SK-N-SH (cell line): ENCODE data around the gene NYAP1. TPM values are rescaled to one million over a fixed set of nuclear protein-coding genes. Genes with fewer than 3 reads are reported as not detected.
"Not testable (repeated sequence)": the region's sequence is repeated elsewhere in the genome, so short reads cannot be mapped to it uniquely, and the experiment has no call there.

Source experiments
- CTCF ChIA-PET: fragments of 300-600, 350-600 bp; formaldehyde crosslinking; extraction: SDS; loops from one replicate; lab custom pipeline; 2021; lab: Yijun Ruan, JAX
- POLR2A ChIA-PET: fragments of 350-600 bp; sonication (Branson Sonifier 250); formaldehyde crosslinking; extraction: SDS; loops from one replicate; lab custom pipeline; 2020; ENCODE audit warnings: antibody characterized with exemption, inconsistent platforms; lab: Yijun Ruan, JAX
- DNase-seq: peaks from one replicate; pipeline ENCODE4 v3.0.0; 2012
- H2AFZ ChIP-seq: fragments of 200-600 bp; sonication (generic); 2 replicates; pipeline ENCODE4 v1.8.1; 2016; ENCODE audit warnings: antibody characterized with exemption, mild to moderate bottlenecking, low read depth
- H3F3A ChIP-seq: fragments of 200-600 bp; sonication (generic); replicated peaks from 2 replicates; pipeline ENCODE3; 2016; ENCODE audit warnings: antibody characterized with exemption, mild to moderate bottlenecking; ENCODE audit not compliant: insufficient read depth
- H3K27ac ChIP-seq, 2 experiments: fragments of 200-500 bp in 1 of 2; fragments of 200-600 bp in 1 of 2; sonication (Bioruptor generic) in 1 of 2; sonication (generic), shearing (Covaris generic) in 1 of 2; 2 replicates each; pipeline versions ENCODE4 v1.5.1 to v1.6.1; 2014 to 2016; ENCODE audit warnings: low read depth in 2 of 2, inconsistent platforms in 1 of 2, low read length in 1 of 2, mild to moderate bottlenecking in 1 of 2, mixed read lengths in 1 of 2
- H3K27me3 ChIP-seq: fragments of 200-600 bp; sonication (generic), shearing (Covaris generic); 2 replicates; pipeline ENCODE4 v1.6.1; 2016; ENCODE audit warnings: mixed run types; ENCODE audit not compliant: insufficient read depth
- H3K36me3 ChIP-seq, 2 experiments: fragments of 200-500 bp in 1 of 2; fragments of 200-600 bp in 1 of 2; sonication (Bioruptor generic) in 1 of 2; sonication (generic) in 1 of 2; replicated peaks in 1 of 2; 2 replicates each; pipeline versions ENCODE3 to v1.5.1; 2014 to 2016; ENCODE audit warnings: low read length in 1 of 2, mild to moderate bottlenecking in 1 of 2; ENCODE audit not compliant: insufficient read depth in 2 of 2, control insufficient read depth in 1 of 2
- H3K4me1 ChIP-seq, 2 experiments: fragments of 200-500 bp in 1 of 2; fragments of 200-600 bp in 1 of 2; sonication (Bioruptor generic) in 1 of 2; sonication (generic), shearing (Covaris generic) in 1 of 2; 2 replicates each; pipeline versions ENCODE4 v1.5.1 to v1.6.1; 2014 to 2016; ENCODE audit warnings: low read depth in 1 of 2, low read length in 1 of 2, mixed run types in 1 of 2; ENCODE audit not compliant: insufficient read depth in 2 of 2, control insufficient read depth in 1 of 2
- H3K4me2 ChIP-seq: fragments of 200-600 bp; sonication (generic), shearing (Covaris generic); 2 replicates; pipeline ENCODE4 v1.6.1; 2017; ENCODE audit warnings: mixed run types
- H3K4me3 ChIP-seq, 2 experiments: fragments of 200-500 bp in 1 of 2; fragments of 200-600 bp in 1 of 2; sonication (Bioruptor generic) in 1 of 2; sonication (generic), shearing (Covaris generic) in 1 of 2; 2 replicates each; pipeline versions ENCODE4 v1.5.1 to v1.8.1; 2014 to 2016; ENCODE audit warnings: low read depth in 2 of 2, inconsistent platforms in 1 of 2, low read length in 1 of 2, mild to moderate bottlenecking in 1 of 2, mixed read lengths in 1 of 2, moderate library complexity in 1 of 2
- H3K79me2 ChIP-seq: fragments of 200-600 bp; sonication (generic); 2 replicates; pipeline ENCODE4 v1.8.1; 2017; ENCODE audit warnings: mild to moderate bottlenecking; ENCODE audit not compliant: insufficient read depth
- H3K9ac ChIP-seq: fragments of 200-600 bp; sonication (generic); 2 replicates; pipeline ENCODE4 v1.6.1; 2017; ENCODE audit warnings: mixed run types
- H3K9me2 ChIP-seq: fragments of 200-600 bp; sonication (generic); 2 replicates; pipeline ENCODE4 v1.6.1; 2017; ENCODE audit warnings: mixed run types
- H3K9me3 ChIP-seq: fragments of 200-600 bp; sonication (generic); 2 replicates; pipeline ENCODE4 v1.6.1; 2017; ENCODE audit warnings: mixed run types, mild to moderate bottlenecking, moderate library complexity
- H4K20me1 ChIP-seq: fragments of 200-600 bp; sonication (generic); 2 replicates; pipeline ENCODE4 v1.6.1; 2017; ENCODE audit warnings: mild to moderate bottlenecking, mixed run types; ENCODE audit not compliant: insufficient read depth
- CHD2 ChIP-seq: fragments of 150-350 bp; IDR thresholded peaks from 2 replicates; pipeline ENCODE4 v1.6.1; 2018; ENCODE audit warnings: low read length; ENCODE audit not compliant: partially characterized antibody
- EP300 ChIP-seq, 2 experiments: IDR thresholded peaks; 2 replicates each; pipeline versions ENCODE4 v1.4.0 to v1.6.1; 2012; ENCODE audit warnings: borderline replicate concordance in 1 of 2, low read depth in 1 of 2, low read length in 1 of 2
- EZH2phosphoT487 ChIP-seq: fragments of 200-600 bp; sonication (generic); IDR thresholded peaks from 2 replicates; pipeline ENCODE4 v1.6.1; 2017; ENCODE audit warnings: low read depth, mixed run types, mild to moderate bottlenecking, antibody characterized with exemption, moderate library complexity, borderline replicate concordance
- FOXM1 ChIP-seq: IDR thresholded peaks from 2 replicates; pipeline ENCODE4 v1.4.0; 2012; ENCODE audit warnings: low read depth, mild to moderate bottlenecking
- RCOR1 ChIP-seq: fragments of 150-350 bp; IDR thresholded peaks from 2 replicates; pipeline ENCODE4 v1.6.1; 2017; ENCODE audit warnings: antibody characterized with exemption, low read length
- RFX5 ChIP-seq: IDR thresholded peaks from 2 replicates; pipeline ENCODE4 v1.6.1; 2012; ENCODE audit warnings: mild to moderate bottlenecking, improper control_type of control experiment, low read length
- RXRA ChIP-seq: IDR thresholded peaks from 2 replicates; pipeline ENCODE4 v1.4.0; 2012; ENCODE audit warnings: low read depth, mild to moderate bottlenecking, borderline replicate concordance
- YY1 ChIP-seq: IDR thresholded peaks from 2 replicates; pipeline ENCODE4 v1.4.0; 2012; ENCODE audit warnings: low read depth, mild to moderate bottlenecking
- WGBS: methylation state at CpG from one replicate; pipeline ENCODE4 v1.1.6; 2017; ENCODE audit warnings: low lambda C conversion rate; 5-methylcytosine and 5-hydroxymethylcytosine counted together
- polyA plus RNA-seq, 3 experiments: library from polyadenylated mRNA; depleted of rRNA; stranded (reverse); fragments of >200 nt; gene quantifications; 2 replicates each; pipeline ENCODE4 v1.2.3, GENCODE V29; 2012
- TF ChIP-seq, protein P1 (sequence below): IDR thresholded peaks from 2 replicates; pipeline ENCODE4 v1.6.1; 2012; ENCODE audit warnings: mild to moderate bottlenecking, low read depth, low read length, moderate library complexity
- TF ChIP-seq, protein P2 (sequence below): fragments of 150-350 bp; IDR thresholded peaks from 2 replicates; pipeline ENCODE4 v1.6.1; 2016; ENCODE audit warnings: mild to moderate bottlenecking, low read depth, low read length
- TF ChIP-seq, protein P3 (sequence below): fragments of 200-600 bp; sonication (generic); IDR thresholded peaks from 2 replicates; pipeline ENCODE4 v1.6.1; 2017; ENCODE audit warnings: antibody characterized with exemption, mild to moderate bottlenecking, moderate library complexity

Gene NYAP1
- polyA plus RNA-seq, 1 of the 3 experiments (the other 2 are of a cell fraction) = 6.0 TPM

DNA sequence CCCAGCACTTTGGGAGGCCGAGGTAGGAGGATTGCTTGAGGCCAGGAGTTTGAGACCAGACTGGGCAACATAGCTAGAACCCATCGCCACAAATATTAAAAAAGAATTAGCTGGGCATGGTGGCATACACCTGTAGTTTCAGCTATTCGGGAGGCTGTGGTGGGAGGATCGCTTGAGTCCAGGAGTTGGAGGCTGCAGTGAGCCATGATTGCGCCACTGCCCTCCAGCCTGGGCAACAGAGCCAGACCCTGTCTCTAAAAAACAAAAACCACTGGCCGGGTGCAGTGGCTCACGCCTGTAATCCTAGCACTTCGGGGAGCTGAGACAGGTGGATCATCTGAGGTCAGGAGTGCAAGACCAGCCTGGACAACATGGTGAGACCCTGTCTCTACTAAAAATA lies 29.9 kb upstream of the NYAP1 start:
- not testable (repeated sequence) for H3K4me1 ChIP-seq, H3K9me2 ChIP-seq, H3K27ac ChIP-seq, H3K36me3 ChIP-seq, DNase-seq, H4K20me1 ChIP-seq, H3K4me2 ChIP-seq, H3K9me3 ChIP-seq, H3K9ac ChIP-seq, H3K79me2 ChIP-seq, H3K27me3 ChIP-seq, H2AFZ ChIP-seq, H3F3A ChIP-seq, H3K4me3 ChIP-seq
- 74% methylated on average over 7 of the region's 8 CpGs for WGBS
- ChIA-PET POLR2A (interaction anchor here (1.2 to 2.0 kb wide), 2 partner anchors 22 to 26 kb away, joined by 3 to 4 read pairs; partner anchors contain the start of gene TSC22D4), CTCF (interaction anchor here (0.9 to 5.3 kb wide), 7 partner anchors 10 to 238 kb away, joined by 3 to 57 read pairs (median 6); partner anchors contain the start of genes NYAP1 and SPACDR)

DNA sequence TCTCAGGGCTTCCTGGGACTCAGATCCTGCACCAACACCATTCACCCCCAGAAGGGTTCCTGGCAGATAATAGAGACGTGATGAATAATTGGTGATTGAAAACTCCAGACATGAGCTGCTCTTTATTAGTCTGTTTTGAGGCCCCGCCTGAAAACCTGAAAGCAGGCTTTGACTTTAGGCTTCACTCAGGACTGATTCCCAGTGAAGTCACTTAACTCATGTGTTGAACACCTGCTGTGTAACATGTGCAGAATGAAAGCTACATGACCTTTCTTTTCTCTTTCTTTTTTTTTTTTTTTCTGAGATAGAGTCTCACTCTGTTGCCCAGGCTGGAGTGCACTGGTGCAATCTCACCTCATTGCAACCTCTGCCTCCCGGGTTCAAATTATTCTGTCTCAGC lies 28.5 kb upstream of the NYAP1 start:
- Histone ChIP-seq H3K27ac (no peak overlapping the region), H4K20me1 (no peaks in the 10 kb centered on the region), H3K79me2 (no peaks in the 10 kb centered on the region), H3K9me3 (no peaks in the 10 kb centered on the region), H3F3A (peaks cover 3% of the 10 kb centered on the region), H3K9me2 (no peaks in the 10 kb centered on the region), H3K4me3 (no peak overlapping the region), H3K4me1 (peaks cover 0 to under 1% of the 10 kb centered on the region in 2 experiments; a peak in 1 of 4 replicates), H3K27me3 (no peaks in the 10 kb centered on the region), H3K36me3 (no peaks in the 10 kb centered on the region), H3K4me2 (no peak overlapping the region), H3K9ac (no peak overlapping the region), H2AFZ (no peak overlapping the region)
- CTCF ChIA-PET = interaction anchor here (0.8 to 5.3 kb wide), 10 partner anchors 8 to 270 kb away, joined by 3 to 57 read pairs (median 7); partner anchors contain the start of genes MEPCE, NYAP1, SPACDR and ZCWPW1
- WGBS = 84% methylated on average over 3 of the region's 3 CpGs
- no peak for DNase-seq
- no peak for TF ChIP-seq CHD2
- TF ChIP-seq EP300 (IDR thresholded peaks at IDR 0.05; ENCODE audit: borderline replicate concordance in 1 of 2, low read depth in 1 of 2, low read length in 1 of 2) = no peak
- TF ChIP-seq, protein P1, sequence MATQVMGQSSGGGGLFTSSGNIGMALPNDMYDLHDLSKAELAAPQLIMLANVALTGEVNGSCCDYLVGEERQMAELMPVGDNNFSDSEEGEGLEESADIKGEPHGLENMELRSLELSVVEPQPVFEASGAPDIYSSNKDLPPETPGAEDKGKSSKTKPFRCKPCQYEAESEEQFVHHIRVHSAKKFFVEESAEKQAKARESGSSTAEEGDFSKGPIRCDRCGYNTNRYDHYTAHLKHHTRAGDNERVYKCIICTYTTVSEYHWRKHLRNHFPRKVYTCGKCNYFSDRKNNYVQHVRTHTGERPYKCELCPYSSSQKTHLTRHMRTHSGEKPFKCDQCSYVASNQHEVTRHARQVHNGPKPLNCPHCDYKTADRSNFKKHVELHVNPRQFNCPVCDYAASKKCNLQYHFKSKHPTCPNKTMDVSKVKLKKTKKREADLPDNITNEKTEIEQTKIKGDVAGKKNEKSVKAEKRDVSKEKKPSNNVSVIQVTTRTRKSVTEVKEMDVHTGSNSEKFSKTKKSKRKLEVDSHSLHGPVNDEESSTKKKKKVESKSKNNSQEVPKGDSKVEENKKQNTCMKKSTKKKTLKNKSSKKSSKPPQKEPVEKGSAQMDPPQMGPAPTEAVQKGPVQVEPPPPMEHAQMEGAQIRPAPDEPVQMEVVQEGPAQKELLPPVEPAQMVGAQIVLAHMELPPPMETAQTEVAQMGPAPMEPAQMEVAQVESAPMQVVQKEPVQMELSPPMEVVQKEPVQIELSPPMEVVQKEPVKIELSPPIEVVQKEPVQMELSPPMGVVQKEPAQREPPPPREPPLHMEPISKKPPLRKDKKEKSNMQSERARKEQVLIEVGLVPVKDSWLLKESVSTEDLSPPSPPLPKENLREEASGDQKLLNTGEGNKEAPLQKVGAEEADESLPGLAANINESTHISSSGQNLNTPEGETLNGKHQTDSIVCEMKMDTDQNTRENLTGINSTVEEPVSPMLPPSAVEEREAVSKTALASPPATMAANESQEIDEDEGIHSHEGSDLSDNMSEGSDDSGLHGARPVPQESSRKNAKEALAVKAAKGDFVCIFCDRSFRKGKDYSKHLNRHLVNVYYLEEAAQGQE = no peak
- TF ChIP-seq YY1 = no peak
- TF ChIP-seq RFX5 = no peak
- TF ChIP-seq RCOR1 = no peak
- TF ChIP-seq, protein P2, sequence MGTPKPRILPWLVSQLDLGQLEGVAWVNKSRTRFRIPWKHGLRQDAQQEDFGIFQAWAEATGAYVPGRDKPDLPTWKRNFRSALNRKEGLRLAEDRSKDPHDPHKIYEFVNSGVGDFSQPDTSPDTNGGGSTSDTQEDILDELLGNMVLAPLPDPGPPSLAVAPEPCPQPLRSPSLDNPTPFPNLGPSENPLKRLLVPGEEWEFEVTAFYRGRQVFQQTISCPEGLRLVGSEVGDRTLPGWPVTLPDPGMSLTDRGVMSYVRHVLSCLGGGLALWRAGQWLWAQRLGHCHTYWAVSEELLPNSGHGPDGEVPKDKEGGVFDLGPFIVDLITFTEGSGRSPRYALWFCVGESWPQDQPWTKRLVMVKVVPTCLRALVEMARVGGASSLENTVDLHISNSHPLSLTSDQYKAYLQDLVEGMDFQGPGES = no peak
- TF ChIP-seq EZH2phosphoT487 = no peak
- TF ChIP-seq RXRA = no peak
- TF ChIP-seq, protein P3, sequence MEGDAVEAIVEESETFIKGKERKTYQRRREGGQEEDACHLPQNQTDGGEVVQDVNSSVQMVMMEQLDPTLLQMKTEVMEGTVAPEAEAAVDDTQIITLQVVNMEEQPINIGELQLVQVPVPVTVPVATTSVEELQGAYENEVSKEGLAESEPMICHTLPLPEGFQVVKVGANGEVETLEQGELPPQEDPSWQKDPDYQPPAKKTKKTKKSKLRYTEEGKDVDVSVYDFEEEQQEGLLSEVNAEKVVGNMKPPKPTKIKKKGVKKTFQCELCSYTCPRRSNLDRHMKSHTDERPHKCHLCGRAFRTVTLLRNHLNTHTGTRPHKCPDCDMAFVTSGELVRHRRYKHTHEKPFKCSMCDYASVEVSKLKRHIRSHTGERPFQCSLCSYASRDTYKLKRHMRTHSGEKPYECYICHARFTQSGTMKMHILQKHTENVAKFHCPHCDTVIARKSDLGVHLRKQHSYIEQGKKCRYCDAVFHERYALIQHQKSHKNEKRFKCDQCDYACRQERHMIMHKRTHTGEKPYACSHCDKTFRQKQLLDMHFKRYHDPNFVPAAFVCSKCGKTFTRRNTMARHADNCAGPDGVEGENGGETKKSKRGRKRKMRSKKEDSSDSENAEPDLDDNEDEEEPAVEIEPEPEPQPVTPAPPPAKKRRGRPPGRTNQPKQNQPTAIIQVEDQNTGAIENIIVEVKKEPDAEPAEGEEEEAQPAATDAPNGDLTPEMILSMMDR = no peak
- TF ChIP-seq FOXM1 = no peak
- POLR2A ChIA-PET = interaction anchor here (0.6 to 2.0 kb wide), 5 partner anchors 18 to 131 kb away, joined by 3 to 4 read pairs (median 3); partner anchors contain the start of genes FBXO24, LRCH4, TSC22D4 and ZCWPW1
